ENCODE measurements around the gene CELA2A.

Gene CELA2A

DNA sequence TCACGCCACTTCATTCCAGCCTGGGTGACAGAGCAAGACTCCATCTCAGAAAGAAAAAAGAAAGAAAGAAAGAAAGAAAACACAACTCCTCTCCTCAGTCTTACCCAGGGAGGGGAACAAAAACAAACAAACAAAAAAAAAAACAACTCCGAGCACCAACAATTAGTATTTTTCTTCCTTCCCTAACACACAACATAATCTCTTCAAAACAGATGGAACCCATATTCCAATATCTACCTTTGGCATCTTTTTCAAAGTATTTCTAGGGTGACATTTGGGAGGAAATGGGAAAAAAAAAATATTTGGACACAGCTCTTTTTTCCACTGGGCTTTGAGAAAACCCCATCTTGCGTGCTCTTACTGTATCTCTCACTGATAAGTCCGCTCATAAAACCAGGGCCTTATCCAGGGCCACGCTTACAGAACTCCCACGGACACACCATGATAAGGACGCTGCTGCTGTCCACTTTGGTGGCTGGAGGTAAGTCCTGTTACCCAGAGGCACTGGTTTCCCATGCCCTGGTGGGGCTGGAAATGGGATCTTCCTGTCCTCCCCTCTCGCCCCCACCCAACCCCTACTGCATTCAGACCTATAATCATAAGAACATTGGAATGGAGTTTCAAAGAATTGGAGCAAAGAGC, at the start of gene CELA2A:
CELA2A (plus strand) TSS at position 420 of the 642 bp plus-strand sequence; CDS start at position 442, 22 bp downstream.
- FAIRE-seq (no peak), DNase-seq (ENCODE audit: insufficient read length, low spot score) (no peak)

DNA sequence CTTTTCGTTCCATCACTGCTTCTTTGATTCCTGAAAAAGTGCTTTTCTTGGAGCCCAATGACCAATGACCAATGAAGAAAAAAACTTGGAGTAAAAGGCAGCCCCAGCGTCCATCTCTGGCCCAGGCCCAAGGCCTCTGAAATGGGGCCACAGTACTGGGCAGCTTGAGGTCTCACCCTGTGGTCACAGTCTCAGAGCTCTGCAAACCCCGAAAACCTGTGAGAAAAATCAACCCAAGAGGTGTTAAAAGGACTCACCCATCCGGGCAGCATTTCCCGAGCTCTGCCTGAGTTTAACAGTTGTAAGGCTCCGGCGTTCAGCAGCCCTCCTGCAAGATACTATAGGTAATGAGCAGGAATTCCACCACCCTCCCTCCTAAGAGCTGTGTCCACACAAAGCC, 49.0 kb upstream of the CELA2A start:
- FAIRE-seq (no peak), DNase-seq (ENCODE audit: insufficient read length, low spot score) (no peak)

DNA sequence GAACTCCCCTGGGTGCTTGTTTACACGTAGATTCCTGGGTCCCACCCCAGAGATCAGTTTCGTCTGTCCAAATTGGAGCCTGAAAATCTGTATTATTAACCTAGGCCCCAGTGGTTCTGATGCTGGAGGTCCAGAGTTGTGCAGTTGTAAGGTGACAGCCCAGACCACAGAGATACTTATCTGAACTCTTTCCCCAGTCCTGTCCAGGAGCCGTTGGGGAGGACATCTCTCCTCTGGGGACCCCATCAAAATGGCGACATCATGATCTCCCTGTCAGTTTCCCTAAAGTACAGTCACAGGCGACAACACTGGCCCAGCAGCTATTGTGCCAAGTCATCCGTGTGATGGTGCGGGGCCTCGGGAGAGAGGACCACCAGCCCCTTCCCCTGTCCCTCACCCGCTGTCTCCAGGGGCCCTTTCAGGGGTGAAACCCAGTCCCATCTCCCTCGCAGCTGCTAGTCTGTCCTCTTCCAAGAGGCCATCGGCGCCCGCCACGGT, 47.6 kb upstream of the CELA2A start:
- no peak for DNase-seq (ENCODE audit: insufficient read length, low spot score)
- FAIRE-seq: no peak

DNA sequence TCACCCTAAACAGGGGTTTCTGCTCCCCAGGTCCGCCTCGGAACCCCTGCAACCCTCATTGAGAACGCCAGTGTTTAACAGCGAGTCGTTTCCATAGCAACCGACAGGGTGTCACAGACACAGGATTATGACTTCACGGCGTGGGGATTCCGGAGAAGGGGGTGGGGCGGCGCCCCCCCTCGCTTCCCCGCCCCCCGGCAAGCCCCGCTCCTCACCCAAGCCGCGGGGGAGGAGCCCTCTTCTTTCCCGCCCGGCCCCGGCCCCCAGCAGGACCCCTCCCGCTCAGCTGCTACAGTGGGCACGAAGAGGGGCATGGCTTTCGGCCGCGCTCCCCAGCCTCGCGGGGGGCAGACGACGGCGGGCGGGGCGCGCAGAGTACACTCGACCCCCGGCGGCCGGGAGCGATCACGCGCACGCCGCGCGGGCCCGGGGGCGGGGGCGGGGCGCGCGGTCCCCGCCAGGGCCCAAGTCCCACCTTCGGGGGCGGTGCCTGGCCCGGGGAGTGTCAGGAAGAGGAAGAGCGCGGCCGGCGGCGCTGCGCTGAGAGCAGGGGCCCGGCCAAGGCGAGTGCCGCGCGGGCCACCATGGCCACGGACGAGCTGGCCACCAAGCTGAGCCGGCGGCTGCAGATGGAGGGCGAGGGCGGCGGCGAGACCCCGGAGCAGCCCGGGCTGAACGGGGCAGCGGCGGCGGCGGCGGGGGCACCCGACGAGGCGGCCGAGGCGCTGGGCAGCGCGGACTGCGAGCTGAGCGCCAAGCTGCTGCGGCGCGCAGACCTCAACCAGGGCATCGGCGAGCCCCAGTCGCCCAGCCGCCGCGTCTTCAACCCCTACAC, 46.9 kb upstream of the CELA2A start, which contains the start of gene EFHD2:
EFHD2 (plus strand) TSS at position 501 of the 835 bp plus-strand sequence; CDS start at position 585, 84 bp downstream.
- peak; percentile 68 for FAIRE-seq
- peak; percentile 89 for DNase-seq (ENCODE audit: insufficient read length, low spot score)

DNA sequence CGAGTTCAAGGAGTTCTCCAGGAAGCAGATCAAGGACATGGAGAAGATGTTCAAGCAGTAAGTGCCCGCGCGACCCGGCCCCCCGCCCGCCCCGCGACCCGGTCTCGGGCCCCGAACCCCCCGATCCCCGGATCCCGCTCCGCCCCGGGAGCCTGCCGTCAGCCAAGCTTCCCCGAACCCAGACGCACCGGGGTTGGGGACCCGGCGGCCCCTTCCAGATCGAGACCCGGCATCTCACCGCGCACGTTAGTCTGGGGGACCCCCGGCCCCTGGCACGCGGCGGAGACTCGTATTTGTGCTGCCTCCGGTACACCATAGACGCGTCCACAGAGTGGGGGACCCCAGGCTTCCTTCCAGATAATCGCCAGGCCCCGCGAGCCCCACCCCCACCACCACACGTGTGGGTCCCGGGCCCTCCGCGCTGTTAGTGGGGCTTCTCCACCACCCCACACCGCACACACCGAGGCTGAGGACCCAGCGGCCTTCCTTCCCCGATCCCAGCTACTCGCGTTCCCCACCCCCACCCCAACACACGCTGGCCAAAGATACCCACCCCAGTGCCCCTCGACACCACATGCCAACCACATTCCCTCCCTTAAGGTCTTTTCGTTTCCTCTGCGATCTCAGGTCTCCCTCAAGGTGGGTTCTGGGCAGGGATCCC, 46.2 kb upstream of the CELA2A start:
- FAIRE-seq: no peak
- DNase-seq (ENCODE audit: insufficient read length, low spot score): no peak

DNA sequence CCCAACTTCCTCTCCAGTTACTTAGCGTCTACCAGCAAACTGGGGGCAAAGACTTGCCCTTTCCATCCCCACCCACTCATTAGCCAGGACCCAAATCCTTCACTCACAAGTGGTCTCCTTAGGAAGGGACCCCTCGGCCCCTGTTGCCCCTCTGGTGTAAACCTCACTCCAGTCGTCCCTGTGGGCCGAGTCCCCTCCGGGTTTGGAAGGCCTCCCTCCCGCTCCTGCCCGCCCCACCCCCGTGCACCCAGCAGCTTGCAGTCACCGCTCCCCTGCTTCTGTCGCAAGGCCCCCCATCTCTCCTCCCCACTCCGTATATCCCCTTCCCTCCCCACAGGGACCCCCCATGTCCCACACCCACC, 45.7 kb upstream of the CELA2A start:
- no peak for FAIRE-seq
- no peak for DNase-seq (ENCODE audit: insufficient read length, low spot score)

DNA sequence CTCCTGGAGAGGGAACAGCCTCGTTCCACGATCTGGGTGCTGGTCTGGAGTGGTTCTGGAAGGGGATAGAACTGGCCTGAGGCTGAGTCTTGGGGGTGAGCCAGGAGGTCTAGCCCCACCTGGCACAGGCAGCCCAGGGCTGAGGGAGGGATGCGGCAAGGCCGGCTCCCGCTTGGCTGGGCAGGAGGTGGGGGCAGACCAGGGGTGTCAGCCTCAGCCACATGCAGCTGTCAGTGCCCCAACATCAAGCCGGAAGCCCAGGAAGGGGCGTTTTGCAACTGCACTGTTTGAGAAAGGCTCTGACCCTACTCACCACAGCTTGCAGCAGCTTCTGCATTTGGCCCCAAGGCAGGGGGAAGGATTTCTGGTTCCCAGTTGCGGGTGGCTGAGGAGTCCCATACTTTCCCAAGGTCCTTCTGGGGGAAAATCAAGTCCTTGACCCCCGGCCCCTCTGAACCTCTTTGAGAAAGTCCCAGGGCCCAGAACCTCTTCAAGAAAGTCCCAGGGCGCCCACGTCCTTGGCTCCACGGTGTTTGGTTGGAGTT, 44.9 kb upstream of the CELA2A start:
- FAIRE-seq: peak; percentile 93

DNA sequence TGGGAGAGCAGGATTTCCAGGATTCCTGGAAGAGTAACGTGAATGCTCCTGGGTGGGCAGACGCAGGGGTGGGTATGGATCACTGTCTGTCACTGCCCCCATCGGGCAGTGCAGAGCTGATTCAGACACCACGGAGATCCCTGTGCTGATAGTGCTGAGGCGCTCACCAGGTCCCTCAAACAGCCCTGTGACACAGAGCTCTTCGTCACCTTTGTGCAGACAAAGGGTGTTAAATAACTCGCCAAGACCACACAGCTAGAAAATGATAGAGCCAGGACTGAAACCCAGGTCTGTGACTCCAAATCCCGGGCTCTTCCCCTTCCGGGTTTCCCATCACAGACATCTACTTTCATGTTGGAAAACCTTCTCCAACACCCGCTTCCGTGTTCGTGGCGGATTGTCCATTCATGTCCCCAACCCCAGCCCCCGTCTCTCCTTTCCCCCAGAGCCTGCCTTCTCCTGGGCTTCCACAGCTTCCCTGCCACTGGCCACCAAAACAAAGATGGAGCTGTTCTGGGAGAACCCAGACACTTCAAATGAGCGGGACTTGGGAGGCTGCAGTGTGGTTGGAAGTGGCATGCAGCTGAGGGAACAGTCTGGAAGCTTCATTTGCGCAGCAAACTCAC, 44.2 kb upstream of the CELA2A start:
- FAIRE-seq (no peak), DNase-seq (ENCODE audit: insufficient read length, low spot score) (no peak)

More for the DNA sequence above, 44.9 kb upstream of the CELA2A start:
- DNase-seq (ENCODE audit: insufficient read length, low spot score): peak; percentile 83

DNA sequence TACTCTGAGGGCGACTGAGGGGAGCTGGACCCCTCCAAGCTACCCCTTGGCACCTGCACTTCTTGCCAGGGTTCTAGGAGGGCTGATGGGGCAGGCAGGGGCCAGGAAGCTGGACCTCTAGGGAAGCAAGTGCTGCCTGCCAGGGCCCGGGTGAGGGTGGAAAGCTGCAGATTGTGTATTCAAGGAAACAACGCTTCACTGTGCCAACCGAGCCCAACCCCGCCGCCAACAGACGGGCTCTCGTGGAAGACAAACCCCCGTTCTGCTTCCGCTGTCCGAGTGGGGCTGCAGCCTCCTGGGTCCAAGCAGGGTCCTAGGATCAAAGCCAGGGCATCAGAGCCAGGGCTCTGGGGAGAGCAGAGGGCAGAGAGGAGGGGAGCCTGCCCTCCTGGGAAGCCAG, 43.7 kb upstream of the CELA2A start:
- DNase-seq (ENCODE audit: insufficient read length, low spot score) (no peak), FAIRE-seq (no peak)

DNA sequence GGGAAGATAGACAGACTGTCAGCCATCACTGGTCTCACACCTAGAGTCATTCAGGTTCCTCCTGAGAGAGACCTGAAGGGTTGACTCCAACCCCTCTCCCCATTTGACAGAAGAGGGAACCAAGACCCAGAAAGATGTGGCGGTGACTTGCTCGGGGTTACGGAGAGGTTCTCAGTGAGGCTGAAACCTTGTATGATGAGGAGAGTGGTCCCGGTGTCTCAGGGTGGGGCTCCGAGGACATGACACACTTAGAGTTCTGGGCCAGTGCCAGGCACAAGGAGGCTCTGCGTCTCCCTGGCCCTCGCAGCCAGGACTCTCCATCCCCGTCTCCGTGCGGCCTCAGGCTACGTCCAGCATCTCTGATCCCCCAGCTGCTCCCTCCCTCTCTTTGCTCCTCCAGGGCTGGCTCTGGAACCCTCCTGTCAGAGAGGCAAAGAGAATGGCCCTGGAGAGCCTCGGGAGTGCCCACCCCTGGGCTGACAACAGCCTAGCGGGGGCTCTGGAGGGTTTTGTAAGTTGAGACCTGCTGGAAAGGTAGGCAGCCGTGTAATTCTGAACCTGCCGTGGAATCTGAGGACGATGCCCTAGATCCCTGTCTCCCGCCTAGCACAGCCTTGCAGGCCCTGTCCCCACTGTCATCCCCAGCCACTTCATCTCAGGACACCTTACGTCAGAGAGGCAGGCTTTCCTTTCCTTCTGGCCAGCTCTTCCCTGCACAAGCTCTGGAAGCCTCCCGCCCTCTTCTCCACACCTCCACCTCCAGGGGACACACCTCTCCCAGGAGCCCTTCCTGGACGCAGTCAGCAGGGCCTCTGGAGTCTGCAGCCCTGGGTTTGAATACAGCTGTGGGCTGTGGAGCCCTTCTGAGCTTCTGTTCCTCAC, 42.7 kb upstream of the CELA2A start:
- no peak for FAIRE-seq
- no peak for DNase-seq (ENCODE audit: insufficient read length, low spot score)

DNA sequence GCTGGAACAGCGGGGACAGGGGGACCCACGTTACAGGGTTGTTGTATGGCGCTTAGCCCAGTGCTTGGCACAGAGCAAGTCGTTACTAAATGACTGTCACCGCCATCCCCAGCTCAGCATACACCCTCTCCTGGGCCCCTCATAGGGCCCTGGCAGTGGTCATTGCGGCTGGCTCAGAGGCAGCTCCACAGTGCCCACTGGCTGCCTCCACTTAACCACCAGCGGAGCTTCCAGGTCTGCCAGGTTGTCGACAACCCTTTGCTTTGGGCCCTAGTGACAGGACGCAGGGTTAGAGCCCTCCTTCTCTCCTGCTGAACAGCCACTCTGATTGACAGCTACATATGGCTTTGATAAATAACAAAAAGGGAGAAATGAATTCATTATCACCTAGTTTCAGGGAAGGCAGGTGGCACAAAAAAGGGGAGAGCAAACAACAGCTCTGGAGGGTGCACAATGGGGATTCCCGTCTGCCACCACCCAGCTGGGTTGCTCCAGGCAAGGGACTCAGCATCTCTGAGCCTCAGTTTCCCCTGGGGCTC, 42.0 kb upstream of the CELA2A start:
- no peak for DNase-seq (ENCODE audit: insufficient read length, low spot score)

DNA sequence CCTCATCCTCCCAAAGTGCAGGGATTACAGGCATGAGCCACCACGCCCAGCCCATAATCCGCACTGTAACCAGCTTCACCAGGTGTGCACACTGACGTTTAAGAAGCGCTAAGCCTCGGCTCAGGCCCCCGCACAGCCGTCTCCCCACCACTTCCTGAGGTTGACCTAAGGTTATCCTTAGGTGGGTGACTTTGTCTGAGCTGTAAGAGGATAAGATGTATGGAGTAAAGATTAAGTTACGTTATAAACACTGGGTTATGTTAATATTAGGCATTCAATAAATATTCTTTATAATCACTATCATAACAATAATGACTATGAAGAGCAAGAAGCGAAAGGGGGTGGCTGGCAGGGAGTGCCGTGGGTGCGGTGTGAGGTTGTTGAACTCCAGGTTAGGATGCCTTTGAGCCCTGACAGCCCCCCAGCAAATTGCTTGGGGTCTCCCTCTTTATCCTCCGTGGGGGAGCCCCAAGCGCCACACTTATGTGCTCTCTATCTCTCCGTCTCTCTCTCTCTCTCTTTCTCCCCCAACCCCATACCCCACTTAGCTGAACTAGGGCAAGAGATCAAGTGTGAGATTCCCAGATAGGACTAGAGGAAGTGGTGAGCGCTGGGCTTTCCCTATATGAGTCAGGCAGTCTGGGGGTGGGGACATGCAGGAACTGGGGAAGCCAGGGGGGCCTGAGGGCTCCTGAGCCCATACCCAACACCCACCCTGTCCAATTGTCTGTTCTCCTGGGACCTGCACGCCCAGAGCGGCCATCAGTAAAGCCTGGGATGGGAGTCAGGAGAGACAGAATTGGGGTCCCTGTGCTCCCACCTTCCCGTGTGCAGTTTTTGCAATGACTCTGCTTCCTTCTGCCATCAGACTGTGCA, 39.2 kb upstream of the CELA2A start:
- FAIRE-seq (peak; percentile 71), DNase-seq (ENCODE audit: insufficient read length, low spot score) (no peak)

More for the DNA sequence above, 42.0 kb upstream of the CELA2A start:
- FAIRE-seq: no peak

DNA sequence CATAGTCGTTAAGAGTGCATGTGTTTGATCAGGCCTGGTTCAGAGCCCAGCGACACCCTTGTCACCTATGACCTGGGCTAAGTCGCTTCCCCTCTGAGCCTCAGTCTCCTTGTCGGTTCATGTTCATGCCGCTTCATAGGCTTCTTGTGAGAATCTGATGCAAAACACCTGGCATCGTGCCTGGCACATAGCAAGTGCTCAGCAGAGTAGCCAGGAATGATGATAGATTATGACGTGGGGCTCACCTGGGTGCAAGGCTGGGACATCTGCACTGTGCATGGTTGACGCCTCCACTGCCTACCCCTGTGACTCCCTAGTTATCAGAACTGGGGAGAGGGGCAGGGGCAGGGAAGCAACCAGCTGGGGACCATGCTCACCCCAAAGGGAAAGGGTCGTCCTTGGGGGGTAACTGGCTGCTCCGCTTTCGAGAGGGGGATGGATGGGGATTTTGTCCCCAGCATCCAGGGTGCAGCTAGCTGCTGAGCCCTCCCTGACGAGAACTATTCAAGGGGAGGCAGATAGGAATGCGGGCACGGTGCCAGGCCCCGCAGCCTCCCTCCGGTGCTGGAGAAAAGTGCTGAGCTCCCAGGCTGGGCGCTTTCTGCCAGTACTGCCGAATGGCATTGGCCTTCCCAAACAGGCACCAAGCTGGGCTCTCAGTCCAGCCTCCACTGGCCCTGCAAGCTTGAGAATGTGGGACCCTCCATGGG, 37.6 kb upstream of the CELA2A start:
- DNase-seq (ENCODE audit: insufficient read length, low spot score) (no peak), FAIRE-seq (no peak)

DNA sequence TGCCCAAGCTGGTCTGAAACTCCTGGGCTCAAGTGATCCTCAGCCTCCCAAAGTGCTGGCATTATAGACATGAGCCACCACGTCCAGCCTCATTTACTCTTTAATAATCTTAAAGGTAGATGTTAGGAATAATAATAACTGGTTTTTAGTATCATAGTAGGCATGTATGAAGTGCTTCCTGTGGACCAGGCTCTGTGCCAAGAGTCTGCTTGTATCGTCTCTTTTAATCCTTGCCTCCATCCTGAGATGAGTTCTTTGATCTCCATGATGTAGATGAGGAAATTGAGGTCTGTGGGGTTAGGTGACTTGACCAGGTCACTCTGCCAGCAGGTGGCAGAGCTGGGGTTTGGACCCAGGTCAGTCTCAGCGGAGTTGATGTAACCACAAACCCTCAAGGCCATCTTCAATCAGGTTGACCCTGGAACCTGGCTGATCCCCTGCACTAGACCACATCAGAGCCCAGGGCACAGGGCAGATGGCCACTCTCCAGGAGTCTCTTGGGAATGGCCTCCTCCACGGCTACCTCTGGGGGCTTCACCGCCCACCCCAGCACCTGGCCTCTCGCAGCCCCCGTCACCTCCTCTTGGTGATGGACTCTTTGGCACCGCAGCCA, 35.6 kb upstream of the CELA2A start:
- FAIRE-seq (no peak), DNase-seq (ENCODE audit: insufficient read length, low spot score) (no peak)

DNA sequence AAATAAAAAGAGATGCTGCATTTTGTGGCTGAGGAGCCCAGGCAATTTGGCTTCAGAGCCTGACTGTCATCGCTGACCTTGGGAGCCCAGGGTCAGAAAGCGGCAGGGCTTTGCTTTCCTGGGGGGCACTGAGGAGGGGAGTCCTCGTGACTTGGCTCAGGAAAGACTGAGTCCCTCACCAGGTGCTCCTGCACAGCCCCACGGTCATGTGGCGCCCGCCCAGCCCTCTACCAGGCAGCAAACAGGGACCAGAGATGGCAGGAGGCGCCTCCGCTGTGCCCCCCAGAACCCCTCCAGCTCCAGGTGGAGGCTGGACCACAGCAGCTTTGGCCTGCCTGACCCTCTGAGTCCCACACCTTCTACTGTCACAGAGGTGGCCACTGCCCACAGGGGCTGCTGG, 33.7 kb upstream of the CELA2A start:
- FAIRE-seq: no peak

DNA sequence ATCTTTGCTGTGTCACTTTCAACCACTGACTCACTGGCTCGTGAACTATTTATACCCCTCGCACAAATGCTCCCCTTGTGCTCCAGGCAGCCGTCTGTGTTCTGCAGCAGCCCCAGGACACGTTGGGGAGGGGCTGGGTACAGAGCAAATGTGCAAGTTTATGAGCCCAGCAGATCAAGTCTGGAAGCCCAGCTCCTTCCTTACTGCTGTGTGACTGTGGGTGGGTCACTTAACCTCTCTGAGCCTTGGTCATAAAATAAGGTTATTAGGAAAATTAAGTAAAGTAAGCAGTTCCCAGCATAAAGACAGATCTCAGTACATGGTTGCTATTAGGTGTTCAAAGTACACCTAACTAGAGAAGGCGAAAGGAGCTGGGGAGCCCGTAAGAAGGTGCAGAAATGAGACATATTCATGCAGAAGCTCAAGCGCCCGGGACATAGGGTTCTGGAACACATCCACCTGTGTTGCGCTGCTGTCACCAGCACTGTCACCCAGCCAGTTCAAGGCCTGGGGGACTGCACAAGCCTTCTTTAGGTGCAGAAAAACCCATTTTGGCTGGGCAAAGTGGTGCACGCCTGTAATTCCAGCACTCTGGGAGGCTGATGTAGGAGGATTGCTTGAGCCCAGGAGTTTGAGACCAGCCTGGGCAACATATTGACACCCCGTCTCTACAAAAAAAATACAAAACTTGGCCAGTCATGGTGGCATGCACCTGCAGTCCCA, 33.0 kb upstream of the CELA2A start:
- no peak for FAIRE-seq
- no peak for DNase-seq (ENCODE audit: insufficient read length, low spot score)

More for the DNA sequence above, 33.7 kb upstream of the CELA2A start:
- no peak for DNase-seq (ENCODE audit: insufficient read length, low spot score)

Data from GM19239 (cell line).